Measurements from ENCODE around the gene MKRN1. TPM values are rescaled to one million over a fixed set of nuclear protein-coding genes. Genes with fewer than 3 reads are reported as not detected.
"Not testable (repeated sequence)": the region's sequence is repeated elsewhere in the genome, so short reads cannot be mapped to it uniquely, and the experiment has no call there.

Gene MKRN1
- polyA plus RNA-seq, 1 donor (not counting 4 experiments of a cell fraction or from before 2014, with no cell fraction given) = 52.9 TPM

GRCh38 chr7:140506788-140507464 lies 27.6 kb upstream of the MKRN1 start:
- H3K27ac ChIP-seq (ENCODE audit: control insufficient read depth, insufficient read depth, low read length) = no peak overlapping the region
- H4K20me1 ChIP-seq (ENCODE audit: control insufficient read depth, extremely low read depth, insufficient read depth, low read length) = no peaks in the 10 kb centered on the region
- H3K9ac ChIP-seq (ENCODE audit: control insufficient read depth, extremely low read depth, insufficient read depth, low read length) = no peak overlapping the region
- H3K4me1 ChIP-seq (ENCODE audit: control insufficient read depth, extremely low read depth, insufficient read depth, low read length) = no peaks in the 10 kb centered on the region
- no peaks in the 10 kb centered on the region for H3K79me2 ChIP-seq (ENCODE audit: control insufficient read depth, insufficient read depth, low read length)
- H3K4me2 ChIP-seq (ENCODE audit: control insufficient read depth, extremely low read depth, insufficient read depth, low read depth, low read length) = no peak overlapping the region
- H3K36me3 ChIP-seq (ENCODE audit: control insufficient read depth in 2 of 2, extremely low read depth in 1 of 2, insufficient read depth in 2 of 2, low read length in 2 of 2) = no peaks in the 10 kb centered on the region
- DNase-seq (ENCODE audit: low read depth, low spot score) (no peak), FAIRE-seq (no peak)
- dilution Hi-C loops (cut with MboI; ENCODE audit: extremely low pct_ligation_motif_present, low sequenced_read_pairs) = no loop called here
- no peak overlapping the region for H3K4me3 ChIP-seq (ENCODE audit: control insufficient read depth in 2 of 3, extremely low read depth in 1 of 3, insufficient read depth in 2 of 3, low read depth in 1 of 3, low read length in 3 of 3)
- H3K9me3 ChIP-seq (ENCODE audit: control insufficient read depth, low read depth, low read length) = no peaks in the 10 kb centered on the region
- no peaks in the 10 kb centered on the region for H3K9me1 ChIP-seq (ENCODE audit: control insufficient read depth, extremely low read depth, insufficient read depth, low read length)
- no peak for TF ChIP-seq CTCF (optimal IDR thresholded peaks at IDR 0.05 in 1 of 3, IDR thresholded peaks at IDR 0.05 in 1 of 3, conservative IDR thresholded peaks at IDR 0.05 in 1 of 3; ENCODE audit: extremely low read depth in 1 of 3, insufficient read depth in 2 of 3, low read length in 3 of 3)
- no peak for TF ChIP-seq EZH2 (IDR thresholded peaks at IDR 0.05; ENCODE audit: low read length)
- no peak overlapping the region for H2AFZ ChIP-seq (ENCODE audit: control insufficient read depth, low read length)
- H3K27me3 ChIP-seq (ENCODE audit: control insufficient read depth, extremely low read depth, insufficient read depth, low read length) = no peaks in the 10 kb centered on the region

DNA sequence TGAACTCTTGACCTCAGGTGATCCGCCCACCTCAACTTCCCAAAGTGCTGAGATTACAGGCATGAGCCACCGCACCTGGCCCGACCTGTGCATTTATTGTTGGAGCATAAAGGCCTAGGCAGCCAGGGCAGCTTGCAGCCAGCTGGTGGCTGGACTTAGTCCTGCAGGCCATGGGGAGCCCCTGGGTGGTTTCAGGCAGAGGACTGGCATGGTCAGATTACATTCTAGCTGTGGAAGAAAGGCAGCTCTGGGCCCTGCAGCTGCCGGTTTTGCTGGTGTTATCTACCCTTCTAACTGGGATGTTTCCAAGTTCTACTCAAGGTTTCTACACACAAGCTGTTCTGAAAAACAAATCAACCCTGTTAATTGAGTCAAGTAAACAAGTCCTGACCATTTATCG lies 22.7 kb upstream of the MKRN1 start:
- Histone ChIP-seq H3K36me3 (ENCODE audit: control insufficient read depth in 2 of 2, extremely low read depth in 1 of 2, insufficient read depth in 2 of 2, low read length in 2 of 2) (no peaks in the 10 kb centered on the region), H3K4me1 (ENCODE audit: control insufficient read depth, extremely low read depth, insufficient read depth, low read length) (no peaks in the 10 kb centered on the region), H3K27ac (ENCODE audit: control insufficient read depth, insufficient read depth, low read length) (no peak overlapping the region), H3K27me3 (ENCODE audit: control insufficient read depth, extremely low read depth, insufficient read depth, low read length) (no peaks in the 10 kb centered on the region), H2AFZ (ENCODE audit: control insufficient read depth, low read length) (no peak overlapping the region), H3K4me3 (ENCODE audit: control insufficient read depth in 2 of 3, extremely low read depth in 1 of 3, insufficient read depth in 2 of 3, low read depth in 1 of 3, low read length in 3 of 3) (no peak overlapping the region), H3K9me3 (ENCODE audit: control insufficient read depth, low read depth, low read length) (no peaks in the 10 kb centered on the region), H4K20me1 (ENCODE audit: control insufficient read depth, extremely low read depth, insufficient read depth, low read length) (no peaks in the 10 kb centered on the region), H3K9ac (ENCODE audit: control insufficient read depth, extremely low read depth, insufficient read depth, low read length) (no peak overlapping the region), H3K9me1 (ENCODE audit: control insufficient read depth, extremely low read depth, insufficient read depth, low read length) (no peaks in the 10 kb centered on the region), H3K79me2 (ENCODE audit: control insufficient read depth, insufficient read depth, low read length) (no peaks in the 10 kb centered on the region), H3K4me2 (ENCODE audit: control insufficient read depth, extremely low read depth, insufficient read depth, low read depth, low read length) (no peak overlapping the region)
- no peak for TF ChIP-seq EZH2 (IDR thresholded peaks at IDR 0.05; ENCODE audit: low read length)
- no peak for TF ChIP-seq CTCF (optimal IDR thresholded peaks at IDR 0.05 in 1 of 3, IDR thresholded peaks at IDR 0.05 in 1 of 3, conservative IDR thresholded peaks at IDR 0.05 in 1 of 3; ENCODE audit: extremely low read depth in 1 of 3, insufficient read depth in 2 of 3, low read length in 3 of 3)
- no peak for FAIRE-seq
- no peak for DNase-seq (ENCODE audit: low read depth, low spot score)
- dilution Hi-C loops (cut with MboI; ENCODE audit: extremely low pct_ligation_motif_present, low sequenced_read_pairs) = no loop called here

GRCh38 chr7:140497807-140498206 lies 18.5 kb upstream of the MKRN1 start:
- DNase-seq (ENCODE audit: low read depth, low spot score); H3K4me1 ChIP-seq (ENCODE audit: control insufficient read depth, extremely low read depth, insufficient read depth, low read length); H3K4me3 ChIP-seq (ENCODE audit: control insufficient read depth in 2 of 3, extremely low read depth in 1 of 3, insufficient read depth in 2 of 3, low read depth in 1 of 3, low read length in 3 of 3); H3K4me2 ChIP-seq (ENCODE audit: control insufficient read depth, extremely low read depth, insufficient read depth, low read depth, low read length); H3K9me1 ChIP-seq (ENCODE audit: control insufficient read depth, extremely low read depth, insufficient read depth, low read length); H3K27ac ChIP-seq (ENCODE audit: control insufficient read depth, insufficient read depth, low read length); H3K9me3 ChIP-seq (ENCODE audit: control insufficient read depth, low read depth, low read length); H4K20me1 ChIP-seq (ENCODE audit: control insufficient read depth, extremely low read depth, insufficient read depth, low read length); H3K79me2 ChIP-seq (ENCODE audit: control insufficient read depth, insufficient read depth, low read length); H3K36me3 ChIP-seq (ENCODE audit: control insufficient read depth in 2 of 2, extremely low read depth in 1 of 2, insufficient read depth in 2 of 2, low read length in 2 of 2); H3K27me3 ChIP-seq (ENCODE audit: control insufficient read depth, extremely low read depth, insufficient read depth, low read length); dilution Hi-C loops (cut with MboI; ENCODE audit: extremely low pct_ligation_motif_present, low sequenced_read_pairs); FAIRE-seq; H3K9ac ChIP-seq (ENCODE audit: control insufficient read depth, extremely low read depth, insufficient read depth, low read length); H2AFZ ChIP-seq (ENCODE audit: control insufficient read depth, low read length): not testable (repeated sequence)
